PFSK-1 (cell line): ENCODE measurements around the gene PRPF6.

ENCODE experiments used
- POLR2AphosphoS5 ChIP-seq: IDR thresholded peaks from 2 replicates; pipeline ENCODE4 v1.6.1; 2012; ENCODE audit warnings: low read depth, mild to moderate bottlenecking, control low read depth, low read length, moderate library complexity
- REST ChIP-seq, 2 experiments: IDR thresholded peaks; 2 replicates each; pipeline versions ENCODE4 v1.6.1 to v1.8.0; 2011 to 2012; ENCODE audit warnings: low read depth in 2 of 2, low read length in 2 of 2, control low read depth in 1 of 2, inconsistent platforms in 1 of 2, mild to moderate bottlenecking in 1 of 2, moderate library complexity in 1 of 2; ENCODE audit not compliant: insufficient read depth in 1 of 2
- SIN3A ChIP-seq: IDR thresholded peaks from 2 replicates; pipeline ENCODE4 v1.6.1; 2012; ENCODE audit warnings: mild to moderate bottlenecking, low read length, moderate library complexity, borderline replicate concordance; ENCODE audit not compliant: insufficient read depth
- TAF1 ChIP-seq: IDR thresholded peaks from 2 replicates; pipeline ENCODE4 v1.6.1; 2012; ENCODE audit warnings: low read length, control low read depth, borderline replicate concordance; ENCODE audit not compliant: insufficient read depth

GRCh38 chr20:64070244-64070993 lies 89.5 kb downstream of the PRPF6 start:
- TF ChIP-seq REST (IDR thresholded peaks at IDR 0.05; ENCODE audit: insufficient read depth in 1 of 2, low read depth in 2 of 2, low read length in 2 of 2): no peak
- TF ChIP-seq POLR2AphosphoS5: no peak
- TF ChIP-seq TAF1: no peak
- no peak for TF ChIP-seq SIN3A
